ENCODE data around the gene YY2. TPM values are rescaled to one million over a fixed set of nuclear protein-coding genes. Genes with fewer than 3 reads are reported as not detected.

The YY2 gene
- total RNA-seq, 1 donor from 2014 or later = 0.98 TPM

DNA sequence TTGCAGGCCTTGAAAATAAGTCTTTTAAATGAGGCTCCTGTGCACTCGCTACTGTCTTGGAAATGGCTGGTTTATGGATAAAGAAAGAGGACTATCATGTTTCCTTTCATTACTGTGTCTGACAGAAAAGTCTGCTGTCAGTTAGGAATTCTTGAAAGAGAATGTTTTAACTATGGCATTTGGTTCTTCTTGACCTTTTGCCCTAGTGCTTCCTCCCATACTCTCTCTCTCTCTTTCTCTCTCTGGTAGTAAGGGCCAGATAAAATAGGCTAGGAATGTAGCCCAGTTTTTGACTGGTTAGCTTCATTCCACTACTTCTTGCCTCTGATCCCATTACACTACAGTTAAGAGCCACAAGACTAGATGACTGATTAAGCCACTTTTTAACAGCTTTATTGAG, 29.8 kb downstream of the YY2 start:
- no peaks in the 10 kb centered on the region for H3K9me3 ChIP-seq
- H3K27ac ChIP-seq = no peak overlapping the region
- H3K36me3 ChIP-seq = no peaks in the 10 kb centered on the region
- intact Hi-C loops (cut with DNase I) = no loop called here
- TF ChIP-seq POLR2AphosphoS5 (IDR thresholded peaks at IDR 0.05; ENCODE audit: insufficient read depth in 1 of 2, low read depth in 1 of 2) (no peak), CTCF (IDR thresholded peaks at IDR 0.05) (no peak), POLR2A (IDR thresholded peaks at IDR 0.05) (no peak)
- no peak for DNase-seq (ENCODE audit: extremely low spot score in 2 of 2)
- no peaks in the 10 kb centered on the region for H3K4me1 ChIP-seq
- no peaks in the 10 kb centered on the region for H3K27me3 ChIP-seq
- H3K4me3 ChIP-seq = no peak overlapping the region

- H3K36me3 ChIP-seq = no peaks in the 10 kb centered on the region
- no peak for DNase-seq (ENCODE audit: extremely low spot score in 2 of 2)
- no peak overlapping the region for H3K4me3 ChIP-seq
- no peaks in the 10 kb centered on the region for H3K9me3 ChIP-seq
- no peaks in the 10 kb centered on the region for H3K27me3 ChIP-seq
- no peak for TF ChIP-seq CTCF (IDR thresholded peaks at IDR 0.05)
- no peak for TF ChIP-seq POLR2AphosphoS5 (IDR thresholded peaks at IDR 0.05; ENCODE audit: insufficient read depth in 1 of 2, low read depth in 1 of 2)
- no peak for TF ChIP-seq POLR2A (IDR thresholded peaks at IDR 0.05)
- no peaks in the 10 kb centered on the region for H3K4me1 ChIP-seq
- H3K27ac ChIP-seq = no peak overlapping the region
- intact Hi-C loops (cut with DNase I) = no loop called here
Measured at GRCh38 chrX:21905313-21905712, 49.5 kb downstream of the YY2 start.

GRCh38 chrX:21905953-21906352, 50.2 kb downstream of the YY2 start:
- H3K36me3 ChIP-seq = no peaks in the 10 kb centered on the region
- no peaks in the 10 kb centered on the region for H3K4me1 ChIP-seq
- H3K4me3 ChIP-seq = no peak overlapping the region
- intact Hi-C loops (cut with DNase I) = no loop called here
- TF ChIP-seq CTCF (IDR thresholded peaks at IDR 0.05) = no peak
- no peak for TF ChIP-seq POLR2AphosphoS5 (IDR thresholded peaks at IDR 0.05; ENCODE audit: insufficient read depth in 1 of 2, low read depth in 1 of 2)
- no peak for TF ChIP-seq POLR2A (IDR thresholded peaks at IDR 0.05)
- DNase-seq (ENCODE audit: extremely low spot score in 2 of 2) = no peak
- no peak overlapping the region for H3K27ac ChIP-seq
- H3K9me3 ChIP-seq = no peaks in the 10 kb centered on the region
- no peaks in the 10 kb centered on the region for H3K27me3 ChIP-seq

DNA sequence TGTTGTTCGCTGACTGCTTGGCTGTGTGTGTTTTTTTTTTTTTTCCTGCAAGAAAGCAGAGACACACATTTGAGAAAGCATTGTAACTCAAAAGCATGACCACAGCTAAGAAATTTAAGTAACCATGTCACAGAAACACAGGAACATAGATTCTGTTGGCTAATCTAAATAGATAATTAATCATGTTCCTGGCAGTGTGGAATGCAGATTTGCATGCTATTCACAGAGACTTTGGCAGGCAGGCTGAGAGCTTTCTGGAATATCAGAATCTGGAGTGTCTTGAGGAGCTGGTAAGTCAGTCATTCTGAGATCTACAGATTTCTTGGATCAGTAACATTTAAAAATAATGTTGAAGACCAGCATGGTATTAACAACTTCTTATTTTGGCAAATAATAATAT, 51.5 kb downstream of the YY2 start:
- intact Hi-C loops (cut with DNase I) = no loop called here
- no peak for TF ChIP-seq POLR2AphosphoS5 (IDR thresholded peaks at IDR 0.05; ENCODE audit: insufficient read depth in 1 of 2, low read depth in 1 of 2)
- TF ChIP-seq CTCF (IDR thresholded peaks at IDR 0.05) = no peak
- no peak for TF ChIP-seq POLR2A (IDR thresholded peaks at IDR 0.05)
- Histone ChIP-seq H3K27ac (no peak overlapping the region), H3K36me3 (no peaks in the 10 kb centered on the region), H3K4me3 (no peak overlapping the region), H3K9me3 (no peaks in the 10 kb centered on the region), H3K4me1 (no peaks in the 10 kb centered on the region), H3K27me3 (no peaks in the 10 kb centered on the region)
- DNase-seq (ENCODE audit: extremely low spot score in 2 of 2) = no peak

Small RNA genes within 50 kb of the gene (small RNA-seq; reads per million reads assigned to genes)
- gene U73479.1 = not detected

Other genes with a start within 250 kb of the YY2 start
- gene KLHL34, start 197.7 kb upstream of the YY2 start, total RNA-seq = not detected
- gene SMPX, start 97.9 kb upstream of the YY2 start, total RNA-seq = not detected
- 9.3 TPM for gene MBTPS2, start 16.4 kb upstream of the YY2 start, total RNA-seq
- 36.8 TPM for gene SMS, start 84.7 kb downstream of the YY2 start, total RNA-seq
- 0.49 TPM for gene PHEX, start 176.3 kb downstream of the YY2 start, total RNA-seq